PFSK-1 (cell line): ENCODE results near the gene NLGN4X.

Experiments used
- FOXP2 ChIP-seq: optimal IDR thresholded peaks from 2 replicates; pipeline ENCODE3; 2011; ENCODE audit warnings: borderline replicate concordance, control low read depth, inconsistent platforms; ENCODE audit not compliant: insufficient read depth; ENCODE audit errors: extremely low read length, extremely low read depth
- POLR2AphosphoS5 ChIP-seq: IDR thresholded peaks from 2 replicates; pipeline ENCODE4 v1.6.1; 2012; ENCODE audit warnings: low read depth, mild to moderate bottlenecking, control low read depth, low read length, moderate library complexity
- REST ChIP-seq, 2 experiments: IDR thresholded peaks; 2 replicates each; pipeline versions ENCODE4 v1.6.1 to v1.8.0; 2011 to 2012; ENCODE audit warnings: low read depth in 2 of 2, low read length in 2 of 2, control low read depth in 1 of 2, inconsistent platforms in 1 of 2, mild to moderate bottlenecking in 1 of 2, moderate library complexity in 1 of 2; ENCODE audit not compliant: insufficient read depth in 1 of 2
- SIN3A ChIP-seq: IDR thresholded peaks from 2 replicates; pipeline ENCODE4 v1.6.1; 2012; ENCODE audit warnings: mild to moderate bottlenecking, low read length, moderate library complexity, borderline replicate concordance; ENCODE audit not compliant: insufficient read depth
- TAF1 ChIP-seq: IDR thresholded peaks from 2 replicates; pipeline ENCODE4 v1.6.1; 2012; ENCODE audit warnings: low read length, control low read depth, borderline replicate concordance; ENCODE audit not compliant: insufficient read depth

NLGN4X gene

GRCh38 chrX:6187256-6187655 is 41.4 kb downstream of the NLGN4X start:
- TF ChIP-seq POLR2AphosphoS5 (no peak), SIN3A (no peak), TAF1 (no peak), FOXP2 (no peak), REST (IDR thresholded peaks at IDR 0.05; ENCODE audit: insufficient read depth in 1 of 2, low read depth in 2 of 2, low read length in 2 of 2) (no peak)

DNA sequence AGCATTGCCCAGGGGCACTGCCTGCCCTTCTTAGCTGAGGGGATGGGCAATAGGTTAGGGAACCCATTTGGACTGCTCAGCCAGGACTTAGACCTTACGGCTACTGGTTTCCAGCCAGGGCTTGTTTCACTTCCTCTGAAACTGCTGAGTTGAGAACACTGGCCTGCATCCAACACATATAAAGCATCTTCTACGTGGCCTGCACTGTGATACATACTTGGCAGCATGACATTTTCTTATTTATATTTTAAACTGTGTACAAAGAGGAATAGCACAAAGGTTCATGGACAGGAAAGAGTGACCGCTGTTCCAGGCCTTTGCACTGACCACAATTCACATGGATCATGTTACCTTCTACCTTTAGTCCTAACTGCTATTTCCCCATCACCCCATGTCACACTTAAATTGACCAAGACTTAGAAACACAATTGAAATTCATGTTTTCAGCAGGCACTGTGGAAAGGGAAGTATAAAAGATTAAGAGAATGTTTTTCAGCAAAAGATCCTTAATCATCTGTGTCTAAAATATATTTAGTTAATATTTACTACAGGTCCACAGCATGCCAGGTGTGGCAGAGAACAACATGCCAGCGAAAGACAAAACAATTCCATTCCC is 43.7 kb downstream of the NLGN4X start:
- TF ChIP-seq REST (IDR thresholded peaks at IDR 0.05; ENCODE audit: insufficient read depth in 1 of 2, low read depth in 2 of 2, low read length in 2 of 2) (no peak), TAF1 (no peak), FOXP2 (no peak), SIN3A (no peak), POLR2AphosphoS5 (no peak)

GRCh38 chrX:6175914-6176313 is 52.8 kb downstream of the NLGN4X start:
- TF ChIP-seq TAF1 (no peak), REST (IDR thresholded peaks at IDR 0.05; ENCODE audit: insufficient read depth in 1 of 2, low read depth in 2 of 2, low read length in 2 of 2) (no peak), FOXP2 (no peak), POLR2AphosphoS5 (no peak), SIN3A (no peak)

- no peak for TF ChIP-seq TAF1
- TF ChIP-seq SIN3A, result no peak
- no peak for TF ChIP-seq FOXP2
- no peak for TF ChIP-seq REST (IDR thresholded peaks at IDR 0.05; ENCODE audit: insufficient read depth in 1 of 2, low read depth in 2 of 2, low read length in 2 of 2)
- TF ChIP-seq POLR2AphosphoS5, result no peak
These were observed 58.2 kb downstream of the NLGN4X start for GRCh38 chrX:6170424-6170823.

GRCh38 chrX:6169407-6169806 is 59.3 kb downstream of the NLGN4X start:
- no peak for TF ChIP-seq TAF1
- TF ChIP-seq REST (IDR thresholded peaks at IDR 0.05; ENCODE audit: insufficient read depth in 1 of 2, low read depth in 2 of 2, low read length in 2 of 2), result no peak
- no peak for TF ChIP-seq FOXP2
- no peak for TF ChIP-seq SIN3A
- TF ChIP-seq POLR2AphosphoS5, result no peak
